Measurements from ENCODE around the gene FPR1. TPM values are rescaled to one million over a fixed set of nuclear protein-coding genes. Genes with fewer than 3 reads are reported as not detected.

FPR1 gene
- total and polyA plus RNA-seq, 2 of the 8 experiments (the other 6 are each of a cell fraction or from before 2014, with no cell fraction given): 0.11 TPM; not detected in 1

- H3K4me1 ChIP-seq (replicated peaks in 1 of 4; ENCODE audit: control insufficient read depth in 3 of 4, insufficient read depth in 4 of 4, low read length in 3 of 4): peaks cover 0 to 7% (median 2%) of the 10 kb centered on the region in 4 experiments; a peak in 3 of 7 replicates
- H2BK15ac ChIP-seq (ENCODE audit: low read length): no peak overlapping the region
- no peak overlapping the region for H2BK5ac ChIP-seq (ENCODE audit: low read depth, low read length)
- ChIA-PET POLR2A (ENCODE audit: partially characterized antibody) (interaction anchor here (1.5 kb wide), 1 partner anchor 22 kb away, joined by 3 read pairs; no protein-coding TSS in a partner anchor), CTCF (ENCODE audit: partially characterized antibody) (interaction anchor here (0.6 to 0.8 kb wide), 2 partner anchors 19 to 175 kb away, joined by 3 read pairs; no protein-coding TSS in a partner anchor)
- no peak overlapping the region for H4K5ac ChIP-seq (ENCODE audit: insufficient read length, low read depth, low read length)
- peaks cover 0 to 15% of the 10 kb centered on the region in 2 experiments; a peak in 2 of 4 replicates for H3K9me3 ChIP-seq (ENCODE audit: insufficient read depth in 2 of 2, low read depth in 1 of 2, low read length in 1 of 2)
- no peak overlapping the region for H4K91ac ChIP-seq (replicated peaks; ENCODE audit: insufficient read length, low read length)
- no peak overlapping the region for H3K18ac ChIP-seq (ENCODE audit: extremely low read depth, low read length)
- H3K56ac ChIP-seq (replicated peaks; ENCODE audit: insufficient read length, low read depth, low read length): no peak overlapping the region
- H3K4ac ChIP-seq (replicated peaks; ENCODE audit: insufficient read length, low read depth, low read length): no peak overlapping the region
- H4K8ac ChIP-seq (ENCODE audit: extremely low read depth, insufficient read depth, low read length): no peak overlapping the region
- DNase-seq (ENCODE audit: low read depth in 1 of 2, low spot score in 2 of 2): no peak
- no peak overlapping the region for H2BK120ac ChIP-seq (replicated peaks; ENCODE audit: low read depth, low read length)
- H3K36me3 ChIP-seq (ENCODE audit: control insufficient read depth in 2 of 4, insufficient read depth in 4 of 4, low read length in 3 of 4): no peaks in the 10 kb centered on the region
- no peak overlapping the region for H3K27ac ChIP-seq (ENCODE audit: low read depth, low read length)
- WGBS, 2 experiments (ENCODE audit: extremely low coverage in 1 of 2, insufficient coverage in 1 of 2, insufficient read length in 1 of 2, insufficient replicate concordance in 2 of 2, low coverage in 1 of 2, low lambda C conversion rate in 2 of 2, missing lambda C conversion rate in 1 of 2): 100% methylated on average over 1 of the region's 2 CpGs; no CpG with 5 or more reads in 1 of the 2 experiments
- no peak overlapping the region for H3K23ac ChIP-seq (ENCODE audit: insufficient read length)
- no peak overlapping the region for H2AFZ ChIP-seq (ENCODE audit: low read length)
- peaks cover 0 to 2% (median 0%) of the 10 kb centered on the region in 4 experiments; a peak in 2 of 7 replicates for H3K27me3 ChIP-seq (replicated peaks in 1 of 4; ENCODE audit: control insufficient read depth in 3 of 4, extremely low read depth in 1 of 4, insufficient read depth in 3 of 4, low read length in 3 of 4)
- H2BK12ac ChIP-seq (ENCODE audit: low read depth, low read length): no peak overlapping the region
- no peak overlapping the region for H3K4me2 ChIP-seq (ENCODE audit: insufficient read depth in 1 of 2, low read depth in 2 of 2, low read length in 2 of 2)
- no peak overlapping the region for H2BK20ac ChIP-seq (ENCODE audit: low read length)
- no peaks in the 10 kb centered on the region for H3K79me2 ChIP-seq (ENCODE audit: control insufficient read depth in 1 of 2, insufficient read depth in 2 of 2, low read length in 2 of 2)
- no peak for FAIRE-seq
- no peak overlapping the region for H3K4me3 ChIP-seq (ENCODE audit: extremely low read depth in 1 of 4, insufficient read depth in 2 of 4, low read depth in 3 of 4, low read length in 4 of 4)
- no peak overlapping the region for H3K14ac ChIP-seq (ENCODE audit: insufficient read length)
- H3K23me2 ChIP-seq (ENCODE audit: low read depth, low read length): no peaks in the 10 kb centered on the region
- no peak overlapping the region for H3K9ac ChIP-seq (replicated peaks in 1 of 4; ENCODE audit: extremely low read depth in 1 of 4, low read depth in 3 of 4, low read length in 3 of 4)
- H4K20me1 ChIP-seq (replicated peaks in 1 of 2; ENCODE audit: control insufficient read depth in 1 of 2, insufficient read depth in 2 of 2, low read length in 2 of 2): no peaks in the 10 kb centered on the region
- no peaks in the 10 kb centered on the region for H3K79me1 ChIP-seq (ENCODE audit: low read depth, low read length)
- no peak overlapping the region for H2AK5ac ChIP-seq (ENCODE audit: low read depth, low read length)
- TF ChIP-seq KDM4A (IDR thresholded peaks at IDR 0.05; ENCODE audit: low read depth, low read length, severe bottlenecking) (no peak), GABPA (IDR thresholded peaks at IDR 0.05; ENCODE audit: borderline replicate concordance, insufficient read depth, low read length) (no peak), KDM1A (IDR thresholded peaks at IDR 0.05; ENCODE audit: borderline replicate concordance, low read length) (no peak), JUN (IDR thresholded peaks at IDR 0.05; ENCODE audit: low read depth, low read length) (no peak), ASH2L (IDR thresholded peaks at IDR 0.05; ENCODE audit: low read length) (no peak), CBX8 (IDR thresholded peaks at IDR 0.05; ENCODE audit: borderline replicate concordance, low read depth, low read length) (no peak), POLR2A (IDR thresholded peaks at IDR 0.05; ENCODE audit: control extremely low read depth in 1 of 2, low read depth in 2 of 2, low read length in 2 of 2) (no peak), SIN3A (conservative IDR thresholded peaks at IDR 0.05 in 1 of 2, IDR thresholded peaks at IDR 0.05 in 1 of 2; ENCODE audit: low read depth in 1 of 2, low read length in 2 of 2) (no peak), RFX5 (IDR thresholded peaks at IDR 0.05; ENCODE audit: borderline replicate concordance, low read depth, low read length) (no peak), TAF1 (IDR thresholded peaks at IDR 0.05; ENCODE audit: low read depth, low read length) (no peak), RBBP5 (IDR thresholded peaks at IDR 0.05; ENCODE audit: borderline replicate concordance, low read depth, low read length) (no peak), EGR1 (IDR thresholded peaks at IDR 0.05; ENCODE audit: borderline replicate concordance, low read depth, low read length) (no peak), E2F6 (IDR thresholded peaks at IDR 0.05) (no peak)
Observed at GRCh38 chr19:51729781-51730180, 21.9 kb downstream of the FPR1 start.
